ENCODE results near the gene NKTR. TPM values are rescaled to one million over a fixed set of nuclear protein-coding genes. Genes with fewer than 3 reads are reported as not detected.

NKTR gene
- total and polyA plus RNA-seq, 2 of the 13 experiments (the other 11 are each of a cell fraction or from before 2014, with no cell fraction given): 41.3 to 59.6 TPM

GRCh38 chr3:42602961-42603360 lies 2.5 kb downstream of the NKTR start:
- H3K9me3 ChIP-seq (ENCODE audit: low read length): no peaks in the 10 kb centered on the region
- H3K4me3 ChIP-seq (replicated peaks in 1 of 3; ENCODE audit: insufficient read depth in 1 of 3, low read depth in 2 of 3, low read length in 3 of 3): no peak overlapping the region
- in situ Hi-C loops (cut with HindIII; ENCODE audit: extremely low pct_ligation_motif_present, low pct_unique_long_range_greater_than_20kb): no loop called here
- peak overlapping the region; percentile 81 for H3K4me2 ChIP-seq (ENCODE audit: low read depth, low read length)
- H3K9ac ChIP-seq (ENCODE audit: insufficient read depth, low read depth, low read length): no peak overlapping the region
- ChIA-PET CTCF (ENCODE audit: low intra/inter-chr PET ratio, low total read pairs) (no interaction called here), POLR2A (interaction anchor here (3.2 to 3.6 kb wide), 2 partner anchors 12 to 153 kb away, joined by 24 to 76 read pairs; partner anchors contain the start of gene SS18L2)
- DNase-seq (ENCODE audit: low spot score) (no peak), ATAC-seq (no peak), FAIRE-seq (no peak)
- intact Hi-C loops (cut with micrococcal nuclease; ENCODE audit: unreplicated experiment): loop anchor here (5.0 kb wide), 1 partner anchor 129 kb away; no protein-coding TSS in a partner anchor
- peaks cover 70% of the 10 kb centered on the region for H3K79me2 ChIP-seq (ENCODE audit: insufficient read depth, low read length)
- no peak overlapping the region for H3K27ac ChIP-seq (ENCODE audit: extremely low read length, insufficient read depth, low read length)
- H2AFZ ChIP-seq (ENCODE audit: low read length): no peak overlapping the region
- WGBS (ENCODE audit: low lambda C conversion rate): 100% methylated on average over 1 of the region's 1 CpG
- H4K20me1 ChIP-seq (ENCODE audit: insufficient read depth, low read length): peaks cover 47% of the 10 kb centered on the region
- H3K27me3 ChIP-seq (ENCODE audit: control insufficient read depth in 1 of 2, insufficient read depth in 2 of 2, low read length in 2 of 2): no peaks in the 10 kb centered on the region; a peak in 1 of 5 replicates
- no TSS peak for BruUV-seq (replicated peaks)
- H3K36me3 ChIP-seq (replicated peaks in 1 of 2; ENCODE audit: control insufficient read depth in 1 of 2, insufficient read depth in 2 of 2, low read length in 2 of 2): peaks cover 1 to 7% of the 10 kb centered on the region in 2 experiments; a peak in 3 of 5 replicates
- H3K4me1 ChIP-seq (ENCODE audit: insufficient read depth, low read length): peaks cover 43% of the 10 kb centered on the region
- TF ChIP-seq ZNF83 (CRISPR knock-in tag; IDR thresholded peaks at IDR 0.05; ENCODE audit: borderline replicate concordance) (no peak), ZSCAN21 (CRISPR knock-in tag; IDR thresholded peaks at IDR 0.05; ENCODE audit: borderline replicate concordance) (no peak), MLX (CRISPR knock-in tag; IDR thresholded peaks at IDR 0.05) (no peak), ZNF770 (CRISPR knock-in tag; IDR thresholded peaks at IDR 0.05) (peak; percentile 42; the same call in 1 of the 2 replicates), REPIN1 (CRISPR knock-in tag; IDR thresholded peaks at IDR 0.05; ENCODE audit: borderline replicate concordance, low read depth) (no peak), FOXJ3 (CRISPR knock-in tag; IDR thresholded peaks at IDR 0.05; ENCODE audit: borderline replicate concordance) (no peak), HDAC6 (IDR thresholded peaks at IDR 0.05; ENCODE audit: low read depth, low read length) (no peak), PBX3 (CRISPR knock-in tag; IDR thresholded peaks at IDR 0.05; ENCODE audit: borderline replicate concordance) (no peak), RBFOX2 (IDR thresholded peaks at IDR 0.05; ENCODE audit: low read depth, low read length) (peak; percentile 16; the same call in 1 of the 2 replicates), BORCS8-MEF2B (CRISPR knock-in tag; IDR thresholded peaks at IDR 0.05) (no peak), ZBTB21 (CRISPR knock-in tag; IDR thresholded peaks at IDR 0.05) (no peak), SNAPC5 (CRISPR knock-in tag; IDR thresholded peaks at IDR 0.05; ENCODE audit: borderline replicate concordance) (no peak), ZNF121 (CRISPR knock-in tag; IDR thresholded peaks at IDR 0.05) (peak; percentile 64), ZBTB14 (CRISPR knock-in tag; IDR thresholded peaks at IDR 0.05) (no peak), SALL2 (CRISPR knock-in tag; IDR thresholded peaks at IDR 0.05) (no peak), MBD4 (IDR thresholded peaks at IDR 0.05; ENCODE audit: borderline replicate concordance, low read length) (no peak), CBX5 (CRISPR knock-in tag; IDR thresholded peaks at IDR 0.05; ENCODE audit: borderline replicate concordance) (no peak), ZNF704 (CRISPR knock-in tag; IDR thresholded peaks at IDR 0.05; ENCODE audit: borderline replicate concordance) (no peak), ZKSCAN8 (CRISPR knock-in tag; IDR thresholded peaks at IDR 0.05; ENCODE audit: borderline replicate concordance) (no peak)
